Stimulated activated CD4-positive, alpha-beta T cell treated with anti-CD3 and anti-CD28 coated beads, Interleukin-4, amount 100 ng/mL, for 48 hours (primary cell): ENCODE results near the gene TIMELESS.
"Not testable (repeated sequence)": the region's sequence is repeated elsewhere in the genome, so short reads cannot be mapped to it uniquely, and the experiment has no call there.

Source experiments
- DNase-seq, 2 donors: peaks; one replicate each; pipeline ENCODE4 v3.0.0-alpha.2; 2020; ENCODE audit warnings: low read depth in 2 of 2

TIMELESS gene, protein sequence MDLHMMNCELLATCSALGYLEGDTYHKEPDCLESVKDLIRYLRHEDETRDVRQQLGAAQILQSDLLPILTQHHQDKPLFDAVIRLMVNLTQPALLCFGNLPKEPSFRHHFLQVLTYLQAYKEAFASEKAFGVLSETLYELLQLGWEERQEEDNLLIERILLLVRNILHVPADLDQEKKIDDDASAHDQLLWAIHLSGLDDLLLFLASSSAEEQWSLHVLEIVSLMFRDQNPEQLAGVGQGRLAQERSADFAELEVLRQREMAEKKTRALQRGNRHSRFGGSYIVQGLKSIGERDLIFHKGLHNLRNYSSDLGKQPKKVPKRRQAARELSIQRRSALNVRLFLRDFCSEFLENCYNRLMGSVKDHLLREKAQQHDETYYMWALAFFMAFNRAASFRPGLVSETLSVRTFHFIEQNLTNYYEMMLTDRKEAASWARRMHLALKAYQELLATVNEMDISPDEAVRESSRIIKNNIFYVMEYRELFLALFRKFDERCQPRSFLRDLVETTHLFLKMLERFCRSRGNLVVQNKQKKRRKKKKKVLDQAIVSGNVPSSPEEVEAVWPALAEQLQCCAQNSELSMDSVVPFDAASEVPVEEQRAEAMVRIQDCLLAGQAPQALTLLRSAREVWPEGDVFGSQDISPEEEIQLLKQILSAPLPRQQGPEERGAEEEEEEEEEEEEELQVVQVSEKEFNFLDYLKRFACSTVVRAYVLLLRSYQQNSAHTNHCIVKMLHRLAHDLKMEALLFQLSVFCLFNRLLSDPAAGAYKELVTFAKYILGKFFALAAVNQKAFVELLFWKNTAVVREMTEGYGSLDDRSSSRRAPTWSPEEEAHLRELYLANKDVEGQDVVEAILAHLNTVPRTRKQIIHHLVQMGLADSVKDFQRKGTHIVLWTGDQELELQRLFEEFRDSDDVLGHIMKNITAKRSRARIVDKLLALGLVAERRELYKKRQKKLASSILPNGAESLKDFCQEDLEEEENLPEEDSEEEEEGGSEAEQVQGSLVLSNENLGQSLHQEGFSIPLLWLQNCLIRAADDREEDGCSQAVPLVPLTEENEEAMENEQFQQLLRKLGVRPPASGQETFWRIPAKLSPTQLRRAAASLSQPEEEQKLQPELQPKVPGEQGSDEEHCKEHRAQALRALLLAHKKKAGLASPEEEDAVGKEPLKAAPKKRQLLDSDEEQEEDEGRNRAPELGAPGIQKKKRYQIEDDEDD

DNA sequence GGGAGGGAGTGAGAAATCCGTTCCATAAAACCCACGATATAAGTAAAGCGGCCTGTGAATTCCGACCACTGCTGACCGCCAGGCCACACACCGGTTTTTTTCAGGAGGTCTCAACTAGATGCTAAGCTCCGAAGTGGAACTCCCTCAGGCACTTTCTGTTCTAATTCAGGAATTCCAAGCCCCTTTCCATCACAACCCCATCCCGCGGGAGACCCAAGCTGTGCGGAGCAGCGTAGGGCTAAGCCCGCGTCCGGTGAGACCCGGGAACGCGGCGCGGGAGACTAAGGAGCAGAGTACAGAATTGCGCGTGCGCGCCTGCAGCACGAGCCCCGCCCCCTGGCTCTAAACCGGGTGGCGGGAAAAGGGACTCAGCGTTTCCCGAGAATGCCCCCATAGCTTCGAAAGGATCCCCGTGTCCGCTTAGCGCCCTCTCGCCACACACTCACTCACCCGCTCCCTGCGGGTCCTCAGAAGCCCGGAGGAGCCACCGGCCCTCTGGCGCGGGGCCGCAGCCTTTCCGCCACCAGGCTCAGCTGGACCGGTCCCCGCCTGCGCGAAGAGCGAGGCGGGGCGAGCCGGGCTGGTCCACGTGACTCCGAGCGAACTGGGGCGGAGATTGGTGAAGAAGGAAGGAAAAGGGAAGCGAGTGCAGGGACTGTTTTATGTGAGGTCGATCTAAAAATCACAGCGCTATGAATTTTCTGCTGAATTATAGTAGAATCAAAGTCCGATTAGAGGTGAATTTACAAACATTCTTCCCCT, at the start of gene TIMELESS:
Gene TIMELESS, minus strand, starts transcription at position 567 of the 762 bp plus-strand sequence. CDS start 15,256 bp downstream, outside the sequence.
- DNase-seq: peak; percentile 76 to 84

DNA sequence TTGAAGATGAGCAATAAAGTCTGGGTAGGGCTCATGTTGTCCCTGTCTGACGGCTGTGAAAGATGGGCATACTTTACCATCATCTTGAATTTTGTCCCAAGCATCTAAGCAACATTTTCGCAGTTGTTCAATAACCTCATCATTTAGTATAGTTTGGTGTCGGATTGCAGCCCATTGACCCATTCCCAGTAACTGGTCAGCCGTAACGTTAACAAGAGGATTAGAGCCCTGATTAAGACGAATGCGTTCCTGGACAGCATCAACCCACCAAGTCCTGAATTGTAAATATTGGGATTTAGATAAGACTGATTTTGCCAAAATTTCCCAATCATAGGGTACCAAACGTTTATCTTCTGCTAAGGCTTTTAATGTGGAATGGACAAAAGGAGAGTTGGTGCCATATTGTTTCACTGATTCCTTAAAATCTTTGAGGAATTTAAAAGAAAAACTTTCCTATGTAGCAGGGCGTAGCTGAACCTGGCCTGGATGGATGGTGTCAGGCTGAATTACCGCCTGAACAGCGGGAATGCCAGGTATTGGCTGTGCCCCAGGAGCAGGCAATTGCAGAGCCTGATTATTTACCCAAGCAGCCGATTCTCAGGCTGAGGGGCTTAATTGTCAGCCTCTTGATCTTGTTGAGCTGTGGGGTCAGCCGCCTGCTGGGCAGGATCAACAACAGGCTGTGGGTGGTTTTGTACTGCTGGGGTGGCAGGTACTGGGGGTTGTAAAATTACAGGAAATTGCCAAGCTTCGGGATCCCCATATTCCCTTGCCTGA, 49.1 kb upstream of the TIMELESS start:
- DNase-seq: not testable (repeated sequence)

DNA sequence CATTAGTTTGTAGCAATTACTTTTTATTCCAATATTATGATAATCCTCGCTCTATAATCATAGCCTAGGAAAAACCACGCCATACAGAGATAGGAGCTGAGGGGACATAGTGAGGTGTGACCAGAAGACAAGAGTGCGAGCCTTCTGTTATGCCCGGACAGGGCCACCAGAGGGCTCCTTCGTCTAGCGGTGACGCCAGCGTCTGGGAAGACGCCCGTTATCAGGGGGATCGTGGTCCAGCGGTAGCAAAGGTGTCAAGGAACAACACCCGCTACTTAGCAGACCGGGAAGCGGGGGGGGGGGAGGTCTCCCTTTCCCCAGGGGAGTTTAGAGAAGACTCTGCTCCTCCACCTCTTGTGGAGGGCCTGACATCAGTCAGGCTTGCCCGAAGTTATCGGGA, 47.5 kb upstream of the TIMELESS start:
- peak; percentile 20 to 52 for DNase-seq

DNA sequence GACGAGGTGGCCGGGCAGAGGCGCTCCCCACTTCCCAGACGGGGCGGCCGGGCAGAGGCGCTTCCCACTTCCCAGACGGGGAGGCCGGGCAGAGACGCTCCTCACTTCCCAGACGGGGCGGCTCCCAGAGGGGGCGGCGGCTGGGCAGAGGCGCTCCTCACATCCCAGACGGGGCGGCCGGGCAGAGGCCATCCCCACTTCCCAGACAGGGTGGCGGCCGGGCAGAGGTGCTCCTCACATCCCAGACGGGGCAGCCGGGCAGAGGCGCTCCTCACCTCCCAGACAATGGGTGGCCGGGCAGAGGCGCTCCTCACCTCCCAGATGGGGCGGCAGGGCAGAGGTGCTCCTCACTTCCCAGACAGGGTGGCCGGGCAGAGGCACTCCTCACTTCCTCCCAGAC, 45.3 kb upstream of the TIMELESS start:
- not testable (repeated sequence) for DNase-seq

DNA sequence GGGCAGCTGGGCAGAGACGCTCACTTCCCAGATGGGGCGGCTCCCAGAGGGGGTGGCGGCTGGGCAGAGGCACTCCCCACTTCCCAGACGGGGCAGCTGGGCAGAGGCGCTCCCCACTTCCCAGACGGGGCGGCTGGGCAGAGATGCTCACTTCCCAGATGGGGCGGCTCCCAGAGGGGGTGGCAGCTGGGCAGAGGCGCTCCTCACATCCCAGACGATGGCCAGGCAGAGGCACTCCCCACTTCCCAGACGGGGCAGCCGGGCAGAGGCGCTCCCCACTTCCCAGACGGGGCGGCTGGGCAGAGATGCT, 44.8 kb upstream of the TIMELESS start:
- DNase-seq: not testable (repeated sequence)

DNA sequence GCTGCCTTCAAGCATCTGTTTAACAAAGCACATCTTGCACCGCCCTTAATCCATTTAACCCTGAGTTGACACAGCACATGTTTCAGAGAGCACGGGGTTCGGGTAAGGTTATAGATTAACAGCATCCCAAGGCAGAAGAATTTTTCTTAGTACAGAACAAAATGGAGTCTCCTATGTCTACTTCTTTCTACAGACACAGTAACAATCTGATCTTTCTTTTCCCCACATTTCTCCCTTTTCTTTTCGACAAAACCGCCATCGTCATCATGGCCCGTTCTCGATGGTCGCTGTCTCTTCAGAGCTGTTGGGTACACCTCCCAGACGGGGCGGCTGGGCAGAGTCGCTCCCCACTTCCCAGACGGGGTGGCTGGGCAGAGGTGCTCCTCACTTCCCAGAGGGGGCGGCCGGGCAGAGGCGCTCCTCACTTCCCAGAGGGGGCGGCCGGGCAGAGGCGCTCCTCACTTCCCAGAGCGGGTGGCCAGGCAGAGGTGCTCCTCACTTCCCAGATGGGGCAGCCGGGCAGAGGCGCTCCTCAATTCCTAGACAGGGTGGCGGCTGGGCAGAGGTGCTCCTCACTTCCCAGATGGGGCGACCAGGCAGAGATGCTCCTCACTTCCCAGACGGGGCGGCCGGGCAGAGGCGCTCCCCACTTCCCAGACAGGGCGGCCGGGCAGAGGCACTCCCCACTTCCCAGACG, 44.3 kb upstream of the TIMELESS start:
- DNase-seq: not testable (repeated sequence)

DNA sequence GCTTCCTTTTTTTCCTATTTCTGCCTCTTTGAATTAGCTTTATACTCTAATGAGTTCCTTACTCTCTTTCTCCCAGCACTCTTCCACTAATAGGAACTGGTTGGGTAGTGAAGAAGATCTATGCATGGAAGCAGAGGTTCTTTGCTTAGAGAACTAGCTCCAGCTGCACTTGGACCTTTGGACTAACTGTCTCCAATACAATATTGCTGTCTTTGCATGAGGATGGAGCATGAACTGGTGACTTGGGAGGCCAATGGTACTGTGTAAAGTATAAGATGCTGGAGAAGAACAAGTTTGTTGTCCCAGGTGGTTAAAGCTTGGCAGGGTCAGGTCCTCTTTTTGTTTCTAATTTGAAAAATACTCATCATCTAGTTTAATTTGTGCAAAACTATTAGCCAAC, 41.1 kb upstream of the TIMELESS start:
- no peak for DNase-seq

DNA sequence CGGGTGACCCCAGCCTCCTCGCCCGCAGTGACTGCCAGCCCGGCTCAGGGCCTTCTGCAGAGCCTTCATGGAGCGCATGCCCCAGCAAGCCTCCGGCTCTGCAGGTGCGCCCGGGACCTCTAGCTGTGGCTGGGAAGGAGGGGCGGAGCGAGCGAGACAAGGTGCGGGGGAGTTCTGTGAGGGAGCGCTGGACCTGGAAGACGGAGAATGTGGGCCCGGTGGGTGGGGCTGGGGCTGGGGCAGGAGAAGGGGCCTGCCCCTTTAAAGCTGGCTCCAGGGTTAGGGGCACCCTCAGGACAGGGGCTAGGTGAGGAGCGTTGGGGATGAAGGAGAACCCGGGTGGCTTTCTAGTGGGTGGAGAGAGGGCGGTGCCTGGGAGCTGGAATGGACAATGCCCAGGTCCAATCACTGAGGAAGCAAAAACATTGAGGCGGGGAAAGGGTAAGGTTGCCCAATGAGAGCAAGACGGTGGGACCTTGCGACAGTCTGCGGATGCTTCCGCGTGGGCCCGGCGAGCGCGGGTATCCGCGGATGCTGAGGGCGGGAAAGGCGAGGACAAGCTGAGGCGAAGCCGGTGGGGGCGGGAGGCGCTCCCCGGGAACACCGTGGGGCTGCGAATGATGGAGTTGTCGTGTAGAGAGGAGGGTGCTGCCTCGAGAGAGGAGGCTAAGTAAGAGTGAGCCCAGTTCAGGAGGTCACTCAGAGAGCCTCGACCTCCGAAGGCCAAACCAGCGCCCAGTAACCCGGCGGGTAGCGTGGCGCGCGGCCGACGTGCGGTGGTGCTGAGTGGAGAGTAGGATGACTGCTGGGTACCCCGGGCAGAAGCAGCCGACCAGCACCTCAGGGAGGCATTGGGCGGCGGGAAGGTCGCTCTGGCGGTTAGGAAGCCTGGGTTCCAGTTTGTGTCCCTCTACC, 39.1 kb upstream of the TIMELESS start, which contains the start of gene GLS2:
Gene GLS2, minus strand, starts transcription at position 121 of the 915 bp plus-strand sequence. Its CDS starts 43 bp downstream, at position 78.
- peak; percentile 48 to 67 for DNase-seq

DNA sequence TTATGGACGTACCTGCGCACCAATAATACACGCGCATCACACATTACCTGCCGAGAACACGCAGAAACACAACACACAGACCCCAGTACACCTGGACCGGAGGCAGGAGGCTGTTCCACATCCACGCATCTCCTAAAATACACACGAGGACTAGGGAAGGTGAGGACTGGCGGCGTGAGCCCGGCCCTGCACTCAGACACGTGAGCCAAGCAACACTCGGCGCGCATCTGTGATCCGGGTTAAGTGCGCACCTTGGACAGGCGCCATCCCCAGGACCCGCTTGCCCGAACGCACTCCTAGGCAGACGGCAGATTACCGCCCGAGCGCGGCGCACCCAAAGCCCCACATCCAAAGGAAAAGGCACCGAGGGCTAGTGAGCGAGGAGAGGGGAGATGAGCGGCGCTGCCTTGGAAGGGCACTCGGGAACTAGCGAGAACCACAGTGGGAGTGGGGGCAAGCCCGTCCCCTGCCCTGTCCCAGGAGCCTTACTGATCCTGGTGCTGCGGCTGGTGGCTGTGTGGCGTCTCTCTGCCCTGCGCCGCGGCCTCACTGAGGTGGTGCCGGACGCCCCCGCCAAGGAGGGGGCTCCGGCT, 38.3 kb upstream of the TIMELESS start:
- DNase-seq: peak in 1 of 2 donors; percentile 20

DNA sequence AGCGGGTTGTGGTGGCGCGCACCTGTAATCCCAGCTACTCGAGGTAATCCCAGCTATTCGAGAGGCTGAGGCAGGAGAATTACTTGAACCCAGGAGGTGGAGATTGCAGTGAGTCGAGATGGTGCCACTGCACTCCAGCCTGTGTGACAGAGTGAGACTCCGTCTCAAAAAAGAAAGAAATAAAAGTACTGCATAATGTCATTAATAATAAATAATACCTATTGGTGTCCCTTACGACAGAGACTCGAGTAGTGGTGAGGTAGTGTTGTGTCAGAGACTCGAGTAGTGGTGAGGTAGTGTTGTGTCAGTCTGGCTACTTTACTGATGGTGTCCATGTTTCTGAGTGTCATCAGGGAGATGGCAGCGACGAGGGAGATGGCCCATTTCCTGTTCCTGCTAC, 37.5 kb upstream of the TIMELESS start:
- no peak for DNase-seq

DNA sequence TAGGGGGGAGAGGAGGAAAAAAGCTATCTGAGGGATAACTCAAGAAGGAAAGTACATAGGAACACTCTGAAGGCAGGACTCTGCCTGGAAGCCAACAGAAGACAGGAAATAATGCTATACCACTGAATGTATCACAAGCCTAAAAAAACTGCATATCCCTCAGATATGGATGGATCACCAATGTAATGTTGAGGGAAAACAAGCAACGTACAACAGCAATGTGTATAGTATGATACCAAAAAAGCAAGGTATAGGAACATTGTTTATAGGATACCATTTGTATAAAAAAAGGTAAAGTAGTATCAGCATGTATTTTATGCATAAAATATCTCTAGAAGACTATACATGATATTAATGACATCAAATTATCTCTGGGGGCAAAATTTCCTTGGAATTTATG, 35.3 kb upstream of the TIMELESS start:
- no peak for DNase-seq

DNA sequence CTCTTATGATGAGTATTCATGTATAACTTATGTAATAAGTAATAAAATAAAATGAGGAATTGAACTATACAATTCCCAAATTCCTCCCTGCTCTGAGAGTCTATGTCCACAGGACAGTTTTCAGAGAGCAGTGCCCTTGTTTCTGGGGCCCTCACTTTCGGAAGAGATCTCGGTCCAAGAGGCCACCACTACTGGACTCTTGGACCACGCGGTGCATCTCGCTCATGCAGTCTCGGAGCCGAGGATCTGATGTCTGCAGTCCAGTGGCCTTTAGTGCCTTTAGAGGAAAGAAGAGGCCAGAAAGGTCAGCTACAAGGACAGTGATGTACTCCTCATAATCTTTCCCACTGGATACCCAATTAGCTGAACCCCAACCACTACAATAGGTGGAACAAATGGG, 30.4 kb upstream of the TIMELESS start:
- DNase-seq: no peak

DNA sequence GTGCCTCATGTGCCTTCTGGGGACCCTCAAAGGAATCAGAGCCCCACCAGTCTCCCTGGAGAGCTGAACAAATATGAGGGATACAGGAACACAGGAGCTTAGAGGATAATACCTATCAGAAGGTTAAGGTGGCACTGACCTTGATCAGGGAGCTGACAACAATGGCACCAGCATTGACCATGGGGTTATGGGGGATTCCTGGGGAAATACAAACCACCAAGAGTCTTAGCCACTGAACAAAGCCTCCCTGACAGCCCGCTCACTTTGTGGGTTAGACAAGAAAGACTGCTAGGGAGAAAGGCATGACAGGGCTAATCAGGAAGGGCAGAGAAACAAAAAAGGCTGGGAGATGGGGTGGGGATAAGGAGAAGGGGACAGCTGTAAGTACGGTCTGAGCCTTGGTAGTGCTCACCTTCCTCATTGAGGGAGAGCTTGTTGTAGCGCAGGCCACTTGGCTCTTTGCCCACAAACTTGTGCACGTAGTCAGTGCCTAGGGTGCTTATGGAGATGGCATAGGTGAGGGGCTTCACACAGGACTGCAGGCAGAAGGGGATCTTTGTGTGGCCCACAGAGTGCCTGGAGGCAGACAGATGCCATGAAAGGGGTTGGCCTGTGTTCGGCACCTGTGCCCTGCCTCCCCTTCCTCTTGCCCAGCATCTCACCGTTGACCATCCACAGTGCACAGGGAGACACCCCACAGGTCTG, 28.4 kb upstream of the TIMELESS start:
- no peak for DNase-seq

DNA sequence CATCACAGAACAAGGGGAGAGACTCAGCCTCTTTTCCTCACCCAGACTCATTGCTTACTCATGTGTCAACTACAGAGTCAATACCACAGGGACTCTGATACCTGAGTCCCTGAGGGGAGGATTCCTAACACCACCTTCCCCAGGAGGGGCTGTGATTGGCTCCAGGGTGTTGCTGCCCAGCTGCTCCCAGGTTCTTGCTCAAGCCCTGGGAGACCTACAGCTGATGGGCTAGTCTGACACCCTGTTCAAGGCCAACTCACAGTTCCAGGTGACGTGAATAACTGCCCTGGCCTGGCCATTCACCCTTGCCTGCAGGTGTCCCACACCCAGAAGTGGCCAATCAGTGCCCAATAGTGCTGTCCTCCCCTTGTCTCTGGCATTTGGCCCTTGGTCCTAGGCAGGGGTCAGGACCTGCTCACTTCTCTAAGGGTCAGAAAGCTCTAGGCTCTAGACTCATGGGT, 27.8 kb upstream of the TIMELESS start:
- no peak for DNase-seq

DNA sequence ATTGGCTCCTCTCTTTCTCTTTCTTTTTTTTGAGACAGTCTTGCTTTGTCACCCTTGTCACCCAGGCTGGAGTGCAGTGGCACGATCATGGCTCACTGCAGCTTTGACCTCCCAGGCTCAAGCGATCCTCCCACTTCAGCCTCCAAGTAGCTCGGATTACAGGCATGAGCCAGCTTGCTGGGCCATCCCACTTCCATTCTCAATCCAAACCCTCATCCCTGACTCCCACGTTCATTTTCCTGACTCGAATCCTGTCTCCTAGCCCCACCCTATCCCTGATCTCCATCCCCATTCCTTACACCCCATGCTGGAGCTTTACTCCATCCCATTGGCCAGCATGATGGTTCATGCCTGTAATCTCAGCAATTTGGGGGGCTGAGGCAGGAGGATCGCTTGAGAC, 26.9 kb upstream of the TIMELESS start:
- no peak for DNase-seq

DNA sequence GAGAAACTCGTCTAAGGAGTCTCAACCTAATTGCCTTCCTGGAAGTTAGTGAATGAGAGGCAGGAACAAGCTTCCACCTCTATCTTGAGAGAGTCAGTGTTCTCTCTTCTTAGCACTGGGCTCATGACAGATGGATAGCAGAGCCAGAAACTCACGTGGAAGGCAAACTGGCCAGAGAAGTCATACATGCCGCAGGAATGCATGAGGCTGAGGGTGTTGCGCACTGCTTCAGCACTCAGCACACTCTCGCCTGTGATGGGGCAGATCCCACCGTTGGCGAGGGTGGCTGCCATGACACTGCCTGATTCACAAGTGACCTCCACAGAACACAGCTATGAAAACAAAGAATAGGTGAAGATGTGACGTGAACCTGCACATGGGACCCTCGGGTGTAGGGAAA, 25.2 kb upstream of the TIMELESS start:
- DNase-seq: no peak

DNA sequence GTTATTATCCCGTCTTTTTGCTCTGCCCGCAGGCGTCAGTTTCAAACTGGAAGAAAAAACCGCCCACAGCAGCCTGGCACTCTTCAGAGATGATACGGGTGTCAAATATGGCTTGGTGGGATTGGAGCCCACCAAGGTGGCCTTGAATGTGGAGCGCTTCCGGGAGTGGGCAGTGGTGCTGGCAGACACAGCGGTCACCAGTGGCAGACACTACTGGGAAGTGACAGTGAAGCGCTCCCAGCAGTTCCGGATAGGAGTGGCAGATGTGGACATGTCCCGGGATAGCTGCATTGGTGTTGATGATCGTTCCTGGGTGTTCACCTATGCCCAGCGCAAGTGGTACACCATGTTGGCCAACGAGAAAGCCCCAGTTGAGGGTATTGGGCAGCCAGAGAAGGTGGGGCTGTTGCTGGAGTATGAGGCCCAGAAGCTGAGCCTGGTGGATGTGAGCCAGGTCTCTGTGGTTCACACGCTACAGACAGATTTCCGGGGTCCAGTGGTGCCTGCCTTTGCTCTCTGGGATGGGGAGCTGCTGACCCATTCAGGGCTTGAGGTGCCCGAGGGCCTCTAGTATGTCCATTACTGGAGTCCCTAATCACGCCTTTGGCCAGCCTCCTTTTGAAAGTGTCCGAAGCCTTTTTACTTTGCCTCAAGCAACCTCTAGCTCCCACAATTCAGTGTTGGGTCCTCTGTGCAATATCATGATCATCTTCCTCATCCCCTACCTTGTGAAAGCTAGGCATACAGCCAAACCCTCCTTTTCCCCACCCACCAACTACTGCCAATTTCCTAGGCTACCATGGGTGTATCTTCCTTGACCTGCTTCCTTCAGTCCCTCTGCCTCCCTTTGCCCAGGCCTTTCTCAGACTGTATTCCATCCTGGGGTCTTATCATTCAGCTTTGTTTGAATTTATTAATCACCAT, 20.0 kb upstream of the TIMELESS start:
- no peak for DNase-seq
